GM20000 (cell line): ENCODE results near the gene AGAP1.
A peak's percentile ranks its signal among the peaks of the same experiment; 100 is the strongest.

Source experiments
- DNase-seq: peaks from one replicate; pipeline ENCODE4 v3.0.0; 2012; ENCODE audit warnings: low spot score
- TF ChIP-seq, protein P1 (sequence below): IDR thresholded peaks from 2 replicates; pipeline ENCODE4 v1.5.1; 2012; ENCODE audit warnings: mild to moderate bottlenecking, control low read depth; ENCODE audit errors: extremely low read depth, missing control alignments

The AGAP1 gene

DNA sequence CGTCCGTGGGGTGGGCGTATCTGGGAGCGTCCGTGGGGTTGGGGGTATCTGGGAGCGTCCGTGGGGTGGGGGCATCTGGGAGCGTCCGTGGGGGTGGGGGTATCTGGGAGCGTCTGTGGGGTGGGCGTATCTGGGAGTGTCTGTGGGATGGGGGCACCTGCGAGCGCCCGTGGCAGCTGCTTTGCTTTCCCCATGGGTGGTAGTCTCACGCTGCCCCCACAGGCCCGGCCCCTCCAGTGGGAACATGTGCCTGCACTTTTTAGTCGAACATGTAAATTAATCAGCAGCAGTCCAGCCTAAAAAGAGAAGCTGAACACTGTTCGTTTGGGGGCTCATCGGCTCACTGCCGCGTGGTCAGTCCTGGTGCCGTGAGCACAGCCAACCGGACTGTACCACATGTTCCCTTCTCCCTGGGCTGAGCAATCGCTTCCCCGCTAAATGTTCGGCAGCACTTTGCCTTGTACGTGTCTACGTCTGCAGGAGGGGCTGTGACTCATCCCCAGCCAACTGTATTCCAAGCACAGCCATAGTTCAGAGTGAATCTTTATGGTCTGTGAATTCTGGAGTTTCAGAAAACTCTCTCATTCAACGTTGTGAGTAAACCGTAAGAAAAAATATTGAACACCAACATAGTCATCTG, 271.5 kb downstream of the AGAP1 start:
- TF ChIP-seq, protein P1, sequence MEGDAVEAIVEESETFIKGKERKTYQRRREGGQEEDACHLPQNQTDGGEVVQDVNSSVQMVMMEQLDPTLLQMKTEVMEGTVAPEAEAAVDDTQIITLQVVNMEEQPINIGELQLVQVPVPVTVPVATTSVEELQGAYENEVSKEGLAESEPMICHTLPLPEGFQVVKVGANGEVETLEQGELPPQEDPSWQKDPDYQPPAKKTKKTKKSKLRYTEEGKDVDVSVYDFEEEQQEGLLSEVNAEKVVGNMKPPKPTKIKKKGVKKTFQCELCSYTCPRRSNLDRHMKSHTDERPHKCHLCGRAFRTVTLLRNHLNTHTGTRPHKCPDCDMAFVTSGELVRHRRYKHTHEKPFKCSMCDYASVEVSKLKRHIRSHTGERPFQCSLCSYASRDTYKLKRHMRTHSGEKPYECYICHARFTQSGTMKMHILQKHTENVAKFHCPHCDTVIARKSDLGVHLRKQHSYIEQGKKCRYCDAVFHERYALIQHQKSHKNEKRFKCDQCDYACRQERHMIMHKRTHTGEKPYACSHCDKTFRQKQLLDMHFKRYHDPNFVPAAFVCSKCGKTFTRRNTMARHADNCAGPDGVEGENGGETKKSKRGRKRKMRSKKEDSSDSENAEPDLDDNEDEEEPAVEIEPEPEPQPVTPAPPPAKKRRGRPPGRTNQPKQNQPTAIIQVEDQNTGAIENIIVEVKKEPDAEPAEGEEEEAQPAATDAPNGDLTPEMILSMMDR, result no peak
- DNase-seq, result peak; percentile 31

DNA sequence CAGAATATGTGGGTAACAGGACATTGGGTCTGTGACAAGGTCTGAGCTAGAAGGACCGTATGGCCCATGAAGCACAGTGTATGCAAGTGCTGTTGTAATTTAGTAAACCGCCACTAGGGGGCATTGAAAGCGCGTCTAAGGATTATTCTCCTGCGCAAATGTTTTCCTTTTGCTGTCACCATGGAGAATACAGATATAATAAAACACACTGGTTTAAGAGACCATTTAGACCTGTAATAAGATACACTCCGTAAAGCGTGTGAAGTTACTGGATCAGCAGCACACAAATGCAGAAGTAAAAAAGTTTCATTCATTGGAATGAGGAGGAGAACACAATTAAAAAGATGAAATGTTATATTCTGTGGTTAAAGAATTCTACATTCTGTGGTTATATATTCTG, 272.4 kb downstream of the AGAP1 start:
- peak; percentile 84 for DNase-seq
- TF ChIP-seq, protein P1, result peak; percentile 53

DNA sequence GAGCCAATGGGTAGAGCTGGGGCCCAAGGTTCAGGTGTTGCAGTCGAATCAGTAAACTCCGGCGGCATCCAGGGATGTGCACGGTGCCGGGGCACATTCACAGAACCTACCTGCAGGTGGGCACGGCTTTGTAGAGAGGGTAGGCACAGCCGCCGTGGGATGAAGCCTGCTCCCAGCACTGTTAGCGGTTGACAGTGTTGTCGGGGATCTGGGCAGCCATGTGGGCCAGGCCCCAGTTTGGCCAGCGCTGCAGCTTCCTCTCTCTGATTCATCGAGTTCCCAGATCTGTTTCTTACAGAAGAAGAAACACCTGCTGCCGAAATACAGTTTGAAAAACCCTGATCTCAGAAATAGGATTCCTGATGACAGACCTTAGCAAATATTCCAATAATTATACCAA, 274.8 kb downstream of the AGAP1 start:
- TF ChIP-seq, protein P1, result no peak
- DNase-seq, result no peak

DNA sequence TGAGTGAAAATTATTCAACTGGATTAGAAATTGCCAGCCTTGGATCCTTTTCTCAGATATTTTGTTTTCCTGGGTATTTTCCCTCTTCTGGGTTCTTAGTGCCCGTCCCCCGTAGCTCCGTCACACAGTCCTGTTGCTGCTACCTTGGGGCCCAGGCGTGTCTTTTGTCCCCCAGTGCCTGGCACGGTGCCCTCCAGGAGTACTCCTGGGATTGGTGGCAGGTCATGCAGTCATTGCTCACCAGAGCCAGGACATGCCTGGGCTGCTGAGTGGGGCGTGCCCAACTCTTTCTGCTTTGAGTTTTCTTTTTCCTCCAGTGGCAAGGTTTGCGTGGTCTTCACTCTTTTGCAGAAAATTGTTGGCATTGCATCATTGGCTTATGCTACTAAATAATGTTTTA, 275.2 kb downstream of the AGAP1 start:
- no peak for DNase-seq
- TF ChIP-seq, protein P1, result no peak

DNA sequence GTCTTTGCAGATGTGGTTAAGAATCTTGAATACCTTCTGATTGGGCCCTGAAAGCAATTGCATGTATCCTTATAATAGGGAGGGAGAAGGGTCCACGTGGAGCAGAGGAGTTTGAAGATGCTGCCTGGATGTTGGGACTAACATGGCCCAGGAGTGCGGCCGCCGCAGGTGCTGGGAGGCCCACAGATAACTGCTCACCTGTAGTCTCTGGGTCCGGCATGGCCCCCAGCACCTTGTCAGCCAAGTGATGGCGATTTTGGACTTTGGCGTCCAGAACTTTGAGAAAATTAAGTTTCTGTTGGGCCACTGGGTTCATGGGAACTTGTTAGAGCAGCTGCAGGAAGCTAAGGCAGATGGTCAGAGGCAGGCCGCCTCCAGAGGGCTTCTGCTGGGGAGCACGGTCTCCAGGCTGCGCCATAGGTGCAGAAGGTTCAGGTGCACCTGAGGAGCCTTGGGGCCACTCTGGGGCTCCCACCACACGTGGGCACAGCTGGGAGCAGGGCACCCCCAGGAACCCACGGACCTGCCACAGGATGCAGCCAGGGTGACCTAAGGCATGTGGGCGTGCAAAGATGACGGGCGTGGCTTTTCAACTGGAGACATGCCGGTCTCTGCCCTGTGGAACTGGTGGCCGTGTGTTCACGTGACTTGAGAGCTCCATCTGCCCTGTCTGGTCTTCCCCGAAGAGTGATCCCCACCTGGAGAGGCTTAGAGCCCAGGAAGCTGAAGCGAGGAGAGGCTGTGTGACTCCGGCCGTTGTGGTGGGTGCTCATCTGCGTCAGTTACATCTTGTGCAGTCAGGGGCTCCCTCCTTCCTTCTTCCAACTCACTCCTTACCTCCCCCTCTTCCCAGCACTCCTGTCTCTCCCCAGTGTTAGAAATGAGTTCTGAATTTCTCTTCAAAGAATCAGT, 277.3 kb downstream of the AGAP1 start:
- TF ChIP-seq, protein P1, result no peak
- no peak for DNase-seq

DNA sequence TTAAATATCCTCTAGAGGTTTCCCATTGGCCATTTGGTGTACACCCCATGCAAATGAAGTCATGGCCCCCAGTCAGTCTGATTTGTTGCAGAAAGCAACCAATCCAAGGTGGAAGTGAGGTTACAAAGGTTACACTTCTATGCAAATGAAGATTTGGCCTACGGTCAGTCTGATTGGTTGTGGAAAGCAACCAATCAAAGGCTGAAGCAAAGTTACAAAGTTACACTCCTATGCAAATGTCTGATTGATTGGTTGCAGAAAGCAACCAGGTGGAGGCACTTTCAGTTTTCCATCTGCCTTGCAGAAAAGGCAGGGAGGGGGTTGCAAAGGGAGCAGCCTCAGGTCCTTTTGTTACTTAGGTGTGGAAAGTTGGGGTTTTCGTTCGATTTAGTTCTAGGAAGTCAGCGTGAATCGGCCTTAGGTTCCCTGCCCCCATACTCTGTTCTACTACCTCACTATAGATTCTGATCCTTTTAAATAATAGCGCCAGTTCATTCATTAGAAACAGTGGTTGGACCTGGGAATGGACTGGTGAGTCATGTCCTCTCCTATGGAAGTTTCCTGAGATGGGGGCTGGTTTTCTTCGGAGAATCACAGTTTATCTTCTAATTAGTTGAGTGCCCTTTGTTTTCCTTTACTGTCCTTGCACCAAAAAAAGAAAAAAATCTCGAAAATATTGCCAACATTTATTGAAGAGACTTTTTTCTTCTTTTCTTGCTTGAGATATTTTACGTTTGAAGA, 279.5 kb downstream of the AGAP1 start:
- TF ChIP-seq, protein P1, result no peak
- no peak for DNase-seq
